SK-N-MC (cell line): Measurements from ENCODE around the gene LRBA.

Experiments
- EZH2 ChIP-seq: fragments of 200-600 bp; sonication (generic); IDR thresholded peaks from one replicate; pipeline ENCODE4 v1.6.1; 2017; ENCODE audit warnings: antibody characterized with exemption
- POLR2AphosphoS5 ChIP-seq: IDR thresholded peaks from 2 replicates; pipeline ENCODE4 v1.6.1; 2012; ENCODE audit warnings: mild to moderate bottlenecking, low read depth, low read length, borderline replicate concordance

DNA sequence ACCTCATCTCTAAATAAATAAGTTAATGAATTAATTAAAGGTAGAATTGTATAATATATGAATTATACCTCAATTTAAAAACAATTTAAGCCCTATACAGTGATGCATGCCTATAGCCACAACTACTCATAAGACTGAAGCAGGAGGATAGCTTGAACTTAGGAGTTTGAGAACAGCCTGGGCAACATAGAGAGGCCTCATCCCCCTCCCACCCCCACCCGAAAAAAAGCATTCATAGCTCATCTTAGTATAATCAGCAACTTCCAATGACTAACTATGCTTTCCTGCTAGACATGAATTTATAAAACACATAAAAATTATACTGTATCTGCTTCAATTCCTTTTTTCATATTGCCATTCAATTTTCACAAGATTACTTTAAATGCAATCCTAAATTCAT is 1.6 kb downstream of the LRBA start:
- TF ChIP-seq EZH2 = no peak
- TF ChIP-seq POLR2AphosphoS5 = no peak
